H1 (cell line): Measurements from ENCODE around the gene RIPOR1. TPM values are rescaled to one million over a fixed set of nuclear protein-coding genes. Genes with fewer than 3 reads are reported as not detected.

Source experiments
- CBX8 ChIP-seq: fragments of 300-800, 300-1000 bp; sonication (generic); IDR thresholded peaks from 2 replicates; pipeline ENCODE4 v1.7.1; 2016; ENCODE audit warnings: low read depth, low read length, borderline replicate concordance
- CHD7 ChIP-seq: fragments of 300-600 bp; sonication (generic); IDR thresholded peaks from 2 replicates; pipeline ENCODE4 v1.7.1; 2012; ENCODE audit warnings: low read length, moderate library complexity, mild to moderate bottlenecking, inconsistent platforms; ENCODE audit not compliant: insufficient replicate concordance
- CREB1 ChIP-seq: IDR thresholded peaks from 2 replicates; pipeline ENCODE4 v1.6.1; 2012; ENCODE audit warnings: inconsistent platforms
- EP300 ChIP-seq, 2 experiments: IDR thresholded peaks; 1 replicate in 1 of 2; 2 replicates in 1 of 2; pipeline ENCODE4 v1.6.1; 2011 to 2012; ENCODE audit warnings: low read depth in 2 of 2, low read length in 2 of 2, mild to moderate bottlenecking in 2 of 2, borderline replicate concordance in 1 of 2, inconsistent platforms in 1 of 2, moderate library complexity in 1 of 2
- HDAC2 ChIP-seq, 2 experiments: fragments of 300-600 bp in 1 of 2; sonication (generic) in 1 of 2; IDR thresholded peaks; 2 replicates each; pipeline ENCODE4 v1.6.1; 2011 to 2012; ENCODE audit warnings: low read depth in 2 of 2, low read length in 2 of 2, mild to moderate bottlenecking in 2 of 2, moderate library complexity in 2 of 2, borderline replicate concordance in 1 of 2, inconsistent platforms in 1 of 2
- HDAC6 ChIP-seq: IDR thresholded peaks from one replicate; pipeline ENCODE4 v1.7.1; 2012; ENCODE audit warnings: low read depth, mild to moderate bottlenecking, inconsistent platforms, low read length, moderate library complexity
- SP1 ChIP-seq: IDR thresholded peaks from 2 replicates; pipeline ENCODE4 v1.6.1; 2011; ENCODE audit warnings: low read depth, low read length
- TAF1 ChIP-seq: IDR thresholded peaks from 2 replicates; pipeline ENCODE4 v1.6.1; 2011; ENCODE audit warnings: mild to moderate bottlenecking, low read depth, low read length
- TAF7 ChIP-seq: optimal IDR thresholded peaks from 2 replicates; pipeline ENCODE3; 2011; ENCODE audit warnings: low read depth, mild to moderate bottlenecking, inconsistent platforms, low read length, moderate library complexity, borderline replicate concordance
- TEAD4 ChIP-seq: IDR thresholded peaks from 2 replicates; pipeline ENCODE4 v1.6.1; 2012; ENCODE audit warnings: low read depth, low read length, inconsistent platforms, mixed read lengths
- polyA plus RNA-seq, 7 experiments: library from polyadenylated mRNA; depleted of rRNA in 3 of 7; stranded (reverse) in 5 of 7; unstranded in 2 of 7; fragments of >200 nt in 5 of 7; fragments of 200-250 nt in 2 of 7; gene quantifications; 1 replicate in 5 of 7; 2 replicates in 1 of 7; 4 replicates in 1 of 7; pipeline versions ENCODE4 v1.2.1 to v1.2.3, GENCODE V29; 2011 to 2013; ENCODE audit warnings: missing spikeins in 2 of 7, mixed read lengths in 2 of 7
- total RNA-seq: library from RNA; stranded (reverse); fragmentation: NEBNext Ultra II Directional; extraction: Animal tissue kit (Norgen Biotek cat#: 25700); gene quantifications from 2 replicates; pipeline ENCODE4 v1.2.1, GENCODE V29; 2021

The RIPOR1 gene
- total and polyA plus RNA-seq, 2 of the 8 experiments (the other 6 are each of a cell fraction or from before 2014, with no cell fraction given) = 2.7 to 10.1 TPM

GRCh38 chr16:67509016-67509415 lies 19.6 kb upstream of the RIPOR1 start (continued):
- TF ChIP-seq CHD7 (no peak), CBX8 (no peak), TEAD4 (no peak), CREB1 (no peak), EP300 (IDR thresholded peaks at IDR 0.05; ENCODE audit: borderline replicate concordance in 1 of 2, low read depth in 2 of 2, low read length in 2 of 2) (no peak), HDAC6 (no peak), TAF7 (no peak), SP1 (no peak), TAF1 (no peak), HDAC2 (IDR thresholded peaks at IDR 0.05; ENCODE audit: borderline replicate concordance in 1 of 2, low read depth in 2 of 2, low read length in 2 of 2) (no peak)
- TF ChIP-seq, all 59 proteins: peak for 0
